HepG2 (cell line): Measurements from ENCODE around the gene RBSN. TPM values are rescaled to one million over a fixed set of nuclear protein-coding genes. Genes with fewer than 3 reads are reported as not detected.

ENCODE experiments used
- ATAC-seq: fragments of 200-7000 bp; cut with Tn5 transposase; 3 replicates; pipeline ENCODE4 v1.9.1; 2020; ENCODE audit warnings: mild to moderate bottlenecking, moderate library complexity
- BruUV-seq: library from RNA; stranded (reverse); fragments of 400-500 nt; replicated peaks from 2 replicates; lab custom pipeline; 2021; lab: Mats Ljungman, UMichigan
- CTCF ChIA-PET: fragments of 300-600 bp; formaldehyde crosslinking; extraction: SDS; loops from one replicate; lab custom pipeline; 2021; ENCODE audit warnings: low total read pairs, inconsistent platforms, low intra/inter-chr PET ratio; lab: Yijun Ruan, JAX
- POLR2A ChIA-PET: fragments of 350-600 bp; sonication (Branson Sonifier 250); formaldehyde crosslinking; loops from one replicate; lab custom pipeline; 2020; ENCODE audit warnings: antibody characterized with exemption, inconsistent platforms; lab: Yijun Ruan, JAX
- DNase-seq: peaks from one replicate; pipeline ENCODE4 v3.0.0-alpha.2; 2015; ENCODE audit warnings: low spot score
- FAIRE-seq: peaks from 3 replicates; lab custom pipeline; 2011; peaks lifted over from hg19 to GRCh38; lab: Jason Lieb, UNC
- H2AFZ ChIP-seq: one replicate; pipeline ENCODE4 v1.6.1; 2011; ENCODE audit warnings: low read length, inconsistent platforms
- H3K27ac ChIP-seq: fragments of 300-600 bp; 3 replicates; pipeline ENCODE4 v1.8.0; 2011; ENCODE audit warnings: mixed run types, mild to moderate bottlenecking, mixed read lengths, low read length, inconsistent platforms; ENCODE audit not compliant: insufficient read depth; ENCODE audit errors: extremely low read length
- H3K27me3 ChIP-seq, 2 experiments: fragments of 200-600 bp in 1 of 2; 2 replicates in 1 of 2; 3 replicates in 1 of 2; pipeline versions ENCODE4 v1.6.0 to v1.8.0; 2011; ENCODE audit warnings: low read length in 2 of 2, mild to moderate bottlenecking in 2 of 2, moderate library complexity in 2 of 2, inconsistent platforms in 1 of 2; ENCODE audit not compliant: insufficient read depth in 2 of 2, control insufficient read depth in 1 of 2
- H3K36me3 ChIP-seq, 2 experiments: fragments of 200-600 bp in 1 of 2; replicated peaks in 1 of 2; 2 replicates in 1 of 2; 3 replicates in 1 of 2; pipeline versions ENCODE4 v1.5.1 to v1.8.0; 2011; ENCODE audit warnings: low read length in 2 of 2, inconsistent platforms in 1 of 2; ENCODE audit not compliant: insufficient read depth in 2 of 2, control insufficient read depth in 1 of 2
- H3K4me1 ChIP-seq: 2 replicates; pipeline ENCODE4 v1.5.1; 2012; ENCODE audit warnings: low read length, inconsistent platforms; ENCODE audit not compliant: insufficient read depth
- H3K4me2 ChIP-seq: 2 replicates; pipeline ENCODE4 v1.6.0; 2011; ENCODE audit warnings: low read depth, low read length, inconsistent platforms
- H3K4me3 ChIP-seq, 3 experiments: fragments of 200-600 bp in 1 of 3; sonication (generic), shearing (Covaris generic) in 1 of 3; replicated peaks in 1 of 3; 2 replicates each; pipeline ENCODE4 v1.5.1; 2011 to 2016; ENCODE audit warnings: low read length in 3 of 3, inconsistent platforms in 2 of 3, low read depth in 2 of 3, mild to moderate bottlenecking in 2 of 3, control low read depth in 1 of 3, mixed read lengths in 1 of 3; ENCODE audit not compliant: insufficient read depth in 1 of 3
- H3K79me2 ChIP-seq: one replicate; pipeline ENCODE4 v1.6.1; 2011; ENCODE audit warnings: low read length, inconsistent platforms; ENCODE audit not compliant: insufficient read depth
- H3K9ac ChIP-seq: 2 replicates; pipeline ENCODE4 v1.6.0; 2011; ENCODE audit warnings: mild to moderate bottlenecking, low read depth, low read length, inconsistent platforms; ENCODE audit not compliant: insufficient read depth
- H3K9me3 ChIP-seq: 2 replicates; pipeline ENCODE4 v1.5.1; 2012; ENCODE audit warnings: mild to moderate bottlenecking, low read length
- H4K20me1 ChIP-seq: 2 replicates; pipeline ENCODE4 v1.6.0; 2011; ENCODE audit warnings: inconsistent platforms, mild to moderate bottlenecking, low read length, moderate library complexity; ENCODE audit not compliant: insufficient read depth
- CEBPB ChIP-seq: IDR thresholded peaks from 2 replicates; pipeline ENCODE4 v1.6.1; 2011; ENCODE audit warnings: low read depth, low read length, improper control_type of control experiment, borderline replicate concordance
- KAT8 ChIP-seq: IDR thresholded peaks from 2 replicates; pipeline ENCODE4 v1.6.1; 2016; ENCODE audit warnings: missing genetic modification reagents, missing compliant biosample characterization
- NPAS2 ChIP-seq: sonication (generic); formaldehyde crosslinking; IDR thresholded peaks from 2 replicates; pipeline ENCODE4 v1.8.0; 2022; ENCODE audit warnings: mild to moderate bottlenecking, missing genetic modification reagents, borderline replicate concordance
- ZNF256 ChIP-seq: sonication (generic); formaldehyde crosslinking; conservative IDR thresholded peaks from 2 replicates; pipeline ENCODE4 v1.4.0; 2020; ENCODE audit warnings: missing genetic modification reagents
- ZNF556 ChIP-seq: sonication (generic); formaldehyde crosslinking; IDR thresholded peaks from 2 replicates; pipeline ENCODE4 v1.4.0; 2020; ENCODE audit warnings: mild to moderate bottlenecking, missing genetic modification reagents, borderline replicate concordance
- WGBS: methylation state at CpG from one replicate; pipeline ENCODE4 v1.1.6; 2017; ENCODE audit warnings: low lambda C conversion rate; 5-methylcytosine and 5-hydroxymethylcytosine counted together
- in situ Hi-C: cut with HindIII; loops from 2 replicates; pipeline ENCODE4 v1.10.0; 2017; ENCODE audit warnings: low pct_unique_long_range_greater_than_20kb; ENCODE audit not compliant: extremely low pct_ligation_motif_present
- intact Hi-C: fragments of 100-400 bp; cut with micrococcal nuclease; formaldehyde crosslinking; loops from one replicate; pipeline ENCODE4 v1.10.0; 2022; ENCODE audit not compliant: unreplicated experiment
- polyA plus RNA-seq, 8 experiments: library from polyadenylated mRNA; depleted of rRNA in 3 of 8; stranded (reverse) in 7 of 8; unstranded in 1 of 8; fragments of >200 nt; fragmentation: Illumina TruSeq in 4 of 8; extraction: Trizol in 4 of 8; gene quantifications; 2 replicates each; pipeline versions ENCODE4 v1.2.1 to v1.2.3, GENCODE V29; 2011 to 2016; ENCODE audit warnings: low read depth in 4 of 8, missing spikeins in 1 of 8, mixed read lengths in 1 of 8; ENCODE audit not compliant: insufficient read depth in 1 of 8
- total RNA-seq, 5 experiments: library from RNA; depleted of rRNA; stranded (reverse); fragments of >200 nt; fragmentation: Illumina TruSeq; extraction: Trizol; gene quantifications; 2 replicates each; pipeline ENCODE4 v1.2.3, GENCODE V29; 2016; ENCODE audit warnings: low read depth in 1 of 5
- TF ChIP-seq, protein P1 (sequence below), 2 experiments: fragments of 450-650 bp in 1 of 2; sonication (generic) in 1 of 2; formaldehyde crosslinking in 1 of 2; IDR thresholded peaks; 2 replicates each; pipeline versions ENCODE4 v1.6.1 to v1.8.0; 2016 to 2022; ENCODE audit warnings: antibody characterized with exemption in 1 of 2, mild to moderate bottlenecking in 1 of 2, missing genetic modification reagents in 1 of 2

RBSN gene
- total and polyA plus RNA-seq, 2 of the 13 experiments (the other 11 are each of a cell fraction or from before 2014, with no cell fraction given) = 7.9 to 11.8 TPM

DNA sequence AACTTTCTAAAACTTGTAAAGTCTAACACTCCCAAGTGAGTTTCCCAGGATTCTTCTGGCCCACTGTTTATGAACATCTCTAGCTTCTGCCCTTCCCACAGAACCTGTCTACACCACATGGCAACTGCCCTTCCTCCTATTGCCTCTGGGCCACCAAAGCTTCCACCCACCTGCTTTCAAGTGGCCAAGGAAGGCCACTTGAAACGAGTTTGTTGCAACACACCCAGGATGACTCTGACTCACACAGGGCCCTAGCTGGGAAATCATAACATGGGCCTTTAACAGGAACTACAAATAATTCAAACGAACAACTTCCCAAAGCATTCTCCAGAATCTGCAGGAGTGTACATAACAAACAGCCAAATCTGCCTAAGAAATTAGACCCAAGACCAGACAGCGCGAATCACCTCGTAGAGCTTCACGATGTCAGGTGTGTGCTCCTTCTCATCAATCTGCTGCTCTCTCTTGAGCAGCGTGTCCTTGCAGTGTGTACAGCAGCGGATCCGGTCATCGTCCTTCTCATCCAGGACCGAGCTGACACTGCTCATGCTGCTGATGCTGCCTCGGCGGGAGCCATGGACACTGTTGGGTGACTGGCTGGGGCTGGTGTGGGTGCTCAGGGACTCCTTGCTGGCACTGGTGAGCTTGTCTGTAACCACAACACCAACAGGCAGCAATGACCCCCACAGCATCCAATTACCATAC lies 16.8 kb downstream of the RBSN start:
- no peaks in the 10 kb centered on the region for H4K20me1 ChIP-seq
- no peaks in the 10 kb centered on the region for H3K79me2 ChIP-seq
- no peak overlapping the region for H3K4me2 ChIP-seq
- in situ Hi-C loops = no loop called here
- H2AFZ ChIP-seq = no peak overlapping the region
- POLR2A ChIA-PET = interaction anchor here (1.0 kb wide), 1 partner anchor 17 kb away, joined by 5 read pairs; the partner anchor contains the start of gene MRPS25
- intact Hi-C loops = no loop called here
- no peak overlapping the region for H3K4me3 ChIP-seq
- no peak for DNase-seq
- 92% methylated on average over 13 of the region's 13 CpGs for WGBS
- H3K9me3 ChIP-seq = no peaks in the 10 kb centered on the region
- no peak overlapping the region for H3K9ac ChIP-seq
- no peak for ATAC-seq
- TF ChIP-seq NPAS2 (CRISPR knock-in tag) (no peak), CEBPB (peak; percentile 32; the same call in 1 of the 2 replicates)
- TF ChIP-seq, all 625 proteins: peak for 1
- H3K4me1 ChIP-seq = peaks cover 23% of the 10 kb centered on the region
- FAIRE-seq = no peak
- H3K27ac ChIP-seq = no peak overlapping the region
- BruUV-seq = no TSS peak
- peaks cover 32 to 72% of the 10 kb centered on the region in 2 experiments for H3K36me3 ChIP-seq
- H3K27me3 ChIP-seq = no peaks in the 10 kb centered on the region
- CTCF ChIA-PET = no interaction called here

- Histone ChIP-seq H3K36me3 (peaks cover 41 to 82% of the 10 kb centered on the region in 2 experiments), H3K9ac (no peak overlapping the region), H3K4me3 (no peak overlapping the region), H3K27me3 (no peaks in the 10 kb centered on the region), H3K79me2 (no peaks in the 10 kb centered on the region), H3K27ac (no peak overlapping the region), H2AFZ (no peak overlapping the region), H3K4me2 (no peak overlapping the region), H4K20me1 (no peaks in the 10 kb centered on the region), H3K9me3 (no peaks in the 10 kb centered on the region), H3K4me1 (peaks cover 14% of the 10 kb centered on the region)
- DNase-seq (no peak), ATAC-seq (no peak), FAIRE-seq (no peak)
- intact Hi-C loops (no loop called here), in situ Hi-C loops (no loop called here)
- POLR2A ChIA-PET = no interaction called here
- no TSS peak for BruUV-seq
- no peak for TF ChIP-seq ZNF556
- TF ChIP-seq KAT8 (CRISPR knock-in tag) = no peak
- TF ChIP-seq, protein P1, sequence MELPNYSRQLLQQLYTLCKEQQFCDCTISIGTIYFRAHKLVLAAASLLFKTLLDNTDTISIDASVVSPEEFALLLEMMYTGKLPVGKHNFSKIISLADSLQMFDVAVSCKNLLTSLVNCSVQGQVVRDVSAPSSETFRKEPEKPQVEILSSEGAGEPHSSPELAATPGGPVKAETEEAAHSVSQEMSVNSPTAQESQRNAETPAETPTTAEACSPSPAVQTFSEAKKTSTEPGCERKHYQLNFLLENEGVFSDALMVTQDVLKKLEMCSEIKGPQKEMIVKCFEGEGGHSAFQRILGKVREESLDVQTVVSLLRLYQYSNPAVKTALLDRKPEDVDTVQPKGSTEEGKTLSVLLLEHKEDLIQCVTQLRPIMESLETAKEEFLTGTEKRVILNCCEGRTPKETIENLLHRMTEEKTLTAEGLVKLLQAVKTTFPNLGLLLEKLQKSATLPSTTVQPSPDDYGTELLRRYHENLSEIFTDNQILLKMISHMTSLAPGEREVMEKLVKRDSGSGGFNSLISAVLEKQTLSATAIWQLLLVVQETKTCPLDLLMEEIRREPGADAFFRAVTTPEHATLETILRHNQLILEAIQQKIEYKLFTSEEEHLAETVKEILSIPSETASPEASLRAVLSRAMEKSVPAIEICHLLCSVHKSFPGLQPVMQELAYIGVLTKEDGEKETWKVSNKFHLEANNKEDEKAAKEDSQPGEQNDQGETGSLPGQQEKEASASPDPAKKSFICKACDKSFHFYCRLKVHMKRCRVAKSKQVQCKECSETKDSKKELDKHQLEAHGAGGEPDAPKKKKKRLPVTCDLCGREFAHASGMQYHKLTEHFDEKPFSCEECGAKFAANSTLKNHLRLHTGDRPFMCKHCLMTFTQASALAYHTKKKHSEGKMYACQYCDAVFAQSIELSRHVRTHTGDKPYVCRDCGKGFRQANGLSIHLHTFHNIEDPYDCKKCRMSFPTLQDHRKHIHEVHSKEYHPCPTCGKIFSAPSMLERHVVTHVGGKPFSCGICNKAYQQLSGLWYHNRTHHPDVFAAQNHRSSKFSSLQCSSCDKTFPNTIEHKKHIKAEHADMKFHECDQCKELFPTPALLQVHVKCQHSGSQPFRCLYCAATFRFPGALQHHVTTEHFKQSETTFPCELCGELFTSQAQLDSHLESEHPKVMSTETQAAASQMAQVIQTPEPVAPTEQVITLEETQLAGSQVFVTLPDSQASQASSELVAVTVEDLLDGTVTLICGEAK (IDR thresholded peaks at IDR 0.05) = no peak; the same call in 1 of the 2 replicates
- TF ChIP-seq, protein P1 (CRISPR knock-in tag; IDR thresholded peaks at IDR 0.05) = peak; percentile 40; the same call in 1 of the 2 replicates
- no peak for TF ChIP-seq ZNF256
- 86% methylated on average over 3 of the region's 3 CpGs for WGBS
- CTCF ChIA-PET = no interaction called here
Measured at GRCh38 chr3:15079091-15079490, 19.9 kb downstream of the RBSN start.
